Hematopoietic multipotent progenitor cell treated with erythropoietin and hydrocortisone succinate and interleukin-3 and kit ligand, for 4 days (in vitro differentiated cells): ENCODE results near the gene CLASP1.

Source experiments
- DNase-seq: peaks from one replicate; pipeline ENCODE4 v3.0.0-alpha.2; 2015

CLASP1 gene

GRCh38 chr2:121536347-121536746 is 112.9 kb downstream of the CLASP1 start:
- DNase-seq: no peak

GRCh38 chr2:121534007-121534406 is 115.3 kb downstream of the CLASP1 start:
- no peak for DNase-seq

- no peak for DNase-seq
These were observed 116.4 kb downstream of the CLASP1 start for GRCh38 chr2:121532894-121533293.

GRCh38 chr2:121532347-121532766 is 116.9 kb downstream of the CLASP1 start:
- DNase-seq: no peak

- peak; percentile 92 for DNase-seq
These were observed 119.0 kb downstream of the CLASP1 start for GRCh38 chr2:121530212-121530705.

- DNase-seq: peak; percentile 84
These were observed 119.6 kb downstream of the CLASP1 start for GRCh38 chr2:121529439-121530211.

- DNase-seq: no peak
These were observed 122.1 kb downstream of the CLASP1 start for GRCh38 chr2:121527009-121527682.

GRCh38 chr2:121524685-121525425 is 124.4 kb downstream of the CLASP1 start:
- no peak for DNase-seq

GRCh38 chr2:121521359-121521758 is 127.9 kb downstream of the CLASP1 start:
- DNase-seq: no peak

GRCh38 chr2:121520641-121520994 is 128.6 kb downstream of the CLASP1 start:
- DNase-seq: no peak

- no peak for DNase-seq
These were observed 129.3 kb downstream of the CLASP1 start for GRCh38 chr2:121519732-121520640.

- DNase-seq: no peak
These were observed 130.1 kb downstream of the CLASP1 start for GRCh38 chr2:121519153-121519552.

GRCh38 chr2:121513597-121514333 is 135.5 kb downstream of the CLASP1 start:
- no peak for DNase-seq

- DNase-seq: no peak
These were observed 138.4 kb downstream of the CLASP1 start for GRCh38 chr2:121510857-121511256.

GRCh38 chr2:121506621-121507020 is 142.6 kb downstream of the CLASP1 start:
- no peak for DNase-seq

GRCh38 chr2:121505986-121506586 is 143.2 kb downstream of the CLASP1 start:
- no peak for DNase-seq

- no peak for DNase-seq
These were observed 144.3 kb downstream of the CLASP1 start for GRCh38 chr2:121505005-121505404.

- DNase-seq: no peak
These were observed 144.9 kb downstream of the CLASP1 start for GRCh38 chr2:121504316-121504715.

GRCh38 chr2:121502781-121503180 is 146.5 kb downstream of the CLASP1 start:
- DNase-seq: no peak

- no peak for DNase-seq
These were observed 147.0 kb downstream of the CLASP1 start for GRCh38 chr2:121502246-121502645.

- no peak for DNase-seq
These were observed 147.7 kb downstream of the CLASP1 start for GRCh38 chr2:121501554-121501953.
